GM12872 (cell line): ENCODE results near the gene DENND1A.

ENCODE experiments used
- CTCF ChIP-seq: IDR thresholded peaks from 3 replicates; pipeline ENCODE4 v1.5.1; 2011; ENCODE audit warnings: low read depth, mild to moderate bottlenecking, low read length, moderate library complexity; ENCODE audit not compliant: insufficient read depth

DENND1A gene

GRCh38 chr9:123568691-123569688, 360.9 kb downstream of the DENND1A start:
- no peak for TF ChIP-seq CTCF

GRCh38 chr9:123567013-123567412, 362.9 kb downstream of the DENND1A start:
- no peak for TF ChIP-seq CTCF

GRCh38 chr9:123564652-123565051, 365.3 kb downstream of the DENND1A start:
- TF ChIP-seq CTCF: no peak

GRCh38 chr9:123562844-123563346, 367.0 kb downstream of the DENND1A start:
- TF ChIP-seq CTCF: no peak

- TF ChIP-seq CTCF: no peak
These were observed 368.9 kb downstream of the DENND1A start for GRCh38 chr9:123561046-123561445.

GRCh38 chr9:123556464-123557435, 373.2 kb downstream of the DENND1A start:
- no peak for TF ChIP-seq CTCF

GRCh38 chr9:123555646-123556045, 374.3 kb downstream of the DENND1A start:
- no peak for TF ChIP-seq CTCF
